ENCODE data around the gene DNAH3.
"Not testable (repeated sequence)": the region's sequence is repeated elsewhere in the genome, so short reads cannot be mapped to it uniquely, and the experiment has no call there.

DNAH3 gene

DNA sequence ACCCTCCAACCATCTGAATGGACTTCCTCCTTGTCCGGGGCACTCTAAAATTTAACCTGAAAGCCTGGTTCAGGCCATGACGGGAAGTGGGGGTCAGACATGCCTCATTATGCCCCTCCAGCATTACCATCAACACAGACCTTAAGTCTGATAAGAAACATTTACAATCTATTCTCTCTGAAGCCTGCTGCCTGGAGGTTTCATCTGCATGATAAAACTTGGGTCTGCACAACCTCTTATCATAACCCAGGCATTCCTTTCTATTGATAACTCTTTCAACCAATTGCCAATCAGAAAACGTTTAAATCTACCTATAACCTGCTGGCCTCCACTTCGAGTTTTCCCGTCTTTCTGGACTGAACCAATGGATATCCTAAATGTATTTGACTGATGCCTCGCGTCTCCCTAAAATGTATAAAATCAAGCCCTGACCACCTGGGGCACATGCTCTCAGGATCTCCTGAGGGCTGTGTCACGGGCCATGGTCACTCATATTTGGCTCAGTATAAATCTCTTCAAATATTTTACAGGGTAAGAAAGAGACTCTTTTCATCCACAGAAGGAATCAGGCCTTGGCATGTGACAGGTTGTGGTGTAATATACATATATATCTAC lies 204.5 kb downstream of the DNAH3 start:
- DNase-seq, result no peak

DNA sequence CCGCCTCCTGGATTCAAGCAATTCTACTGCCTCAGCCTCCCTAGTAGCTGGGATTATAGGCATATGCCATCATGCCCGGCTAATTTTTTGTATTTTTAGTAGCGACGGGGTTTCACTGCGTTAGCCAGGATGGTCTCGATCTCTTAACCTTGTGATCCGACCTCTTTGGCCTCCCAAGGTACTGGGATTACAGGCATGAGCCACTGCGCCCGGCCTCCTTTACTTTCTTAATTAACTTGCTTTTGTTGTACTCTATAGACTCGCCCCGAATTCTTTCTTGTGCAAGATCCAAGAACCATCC lies 205.1 kb downstream of the DNAH3 start:
- DNase-seq, result not testable (repeated sequence)

GRCh38 chr16:20944861-20945574 lies 205.6 kb downstream of the DNAH3 start:
- no peak for DNase-seq

GRCh38 chr16:20942256-20942655 lies 208.4 kb downstream of the DNAH3 start:
- DNase-seq, result no peak

GRCh38 chr16:20941636-20941926 lies 209.1 kb downstream of the DNAH3 start:
- no peak for DNase-seq

GRCh38 chr16:20940871-20941635 lies 209.6 kb downstream of the DNAH3 start:
- DNase-seq, result no peak

DNA sequence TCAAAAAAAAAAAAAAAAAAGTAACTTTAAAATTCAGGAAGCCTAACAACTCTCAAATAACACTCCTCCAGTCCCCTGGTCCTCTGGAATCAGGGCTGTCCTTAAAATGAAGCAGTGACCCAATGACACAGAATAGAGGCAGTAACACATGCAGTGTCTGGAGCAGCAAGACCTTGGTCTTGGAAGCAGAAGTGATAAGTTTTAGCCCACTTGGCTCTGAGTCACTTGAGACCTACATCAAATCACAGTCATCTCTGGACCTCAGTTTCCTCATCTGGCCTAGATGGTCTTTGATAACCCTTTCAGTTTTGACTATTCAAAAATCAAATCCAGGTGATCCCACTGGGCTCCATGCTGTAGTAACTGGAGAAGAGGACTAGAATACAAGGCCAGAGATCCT lies 211.0 kb downstream of the DNAH3 start:
- DNase-seq, result no peak

- no peak for DNase-seq
Observed at GRCh38 chr16:20938426-20938825, 212.2 kb downstream of the DNAH3 start.

GRCh38 chr16:20937736-20938135 lies 212.9 kb downstream of the DNAH3 start:
- no peak for DNase-seq

GRCh38 chr16:20933589-20933988 lies 217.1 kb downstream of the DNAH3 start:
- no peak for DNase-seq

- no peak for DNase-seq
Observed at GRCh38 chr16:20931066-20931600, 219.5 kb downstream of the DNAH3 start.

- no peak for DNase-seq
Observed at GRCh38 chr16:20930365-20930690, 220.3 kb downstream of the DNAH3 start.

- DNase-seq, result not testable (repeated sequence)
Observed at GRCh38 chr16:20929676-20930364, 220.8 kb downstream of the DNAH3 start.

- DNase-seq, result no peak
Observed at GRCh38 chr16:20928774-20929411, 221.8 kb downstream of the DNAH3 start.

DNA sequence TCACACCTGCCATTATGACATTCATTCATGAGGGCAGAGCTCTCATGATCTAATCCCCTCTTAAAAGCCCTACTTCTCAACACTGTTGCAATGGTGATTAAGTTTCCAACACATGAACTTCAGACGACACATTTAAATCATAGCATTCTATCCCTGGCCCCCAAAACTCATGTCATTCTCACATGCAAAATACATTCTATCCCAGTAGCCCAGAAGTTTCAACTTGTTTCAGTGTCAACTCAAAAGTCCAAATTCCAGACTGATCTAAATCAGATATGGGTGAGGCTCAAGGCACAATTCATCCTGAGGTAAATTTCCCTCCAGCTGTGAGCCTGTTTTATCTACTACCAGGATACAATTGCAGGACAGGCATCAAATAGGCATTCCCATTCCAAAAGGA lies 224.9 kb downstream of the DNAH3 start:
- DNase-seq, result no peak

DNA sequence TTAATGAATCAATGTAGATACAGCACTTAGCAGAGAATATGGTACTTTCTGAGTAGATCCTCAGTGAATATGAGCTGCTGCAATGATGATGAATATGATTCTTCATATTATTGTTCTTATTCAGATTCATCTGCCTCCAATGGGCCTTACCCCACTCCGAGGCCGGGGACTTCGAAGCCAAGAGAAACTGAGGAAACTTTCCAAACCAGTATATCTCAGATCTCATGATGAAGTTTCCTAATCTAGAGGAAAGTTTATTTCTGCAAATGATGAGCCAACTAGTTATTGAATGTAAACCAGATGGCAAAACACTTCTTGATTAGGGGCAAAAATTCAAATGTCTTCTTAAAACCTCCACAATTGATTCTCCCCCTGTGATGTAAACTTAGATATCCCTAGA lies 226.8 kb downstream of the DNAH3 start:
- no peak for DNase-seq

GRCh38 chr16:20920799-20921198 lies 229.8 kb downstream of the DNAH3 start:
- no peak for DNase-seq

DNA sequence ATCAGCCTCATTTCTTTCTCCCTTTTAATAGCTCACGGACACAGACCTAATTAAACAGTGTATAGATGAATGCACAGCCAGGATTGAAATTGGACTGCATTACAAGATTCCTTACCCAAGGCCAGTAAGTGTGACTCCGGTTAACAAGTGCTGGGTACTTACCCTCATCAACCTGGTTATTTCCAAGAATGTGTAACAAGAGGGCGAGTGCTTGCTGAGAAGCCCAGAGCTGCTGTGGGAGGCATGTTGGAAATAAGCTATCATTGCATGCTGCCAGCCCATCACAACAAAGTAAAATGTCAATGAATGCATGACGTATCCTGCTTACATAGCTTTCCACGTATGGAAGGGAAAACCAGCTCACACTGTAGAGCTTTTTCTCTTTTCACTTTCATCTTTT lies 230.6 kb downstream of the DNAH3 start:
- DNase-seq, result no peak

GRCh38 chr16:20918486-20919239 lies 232.0 kb downstream of the DNAH3 start:
- DNase-seq, result no peak

GRCh38 chr16:20916942-20917341 lies 233.7 kb downstream of the DNAH3 start:
- DNase-seq, result no peak

DNA sequence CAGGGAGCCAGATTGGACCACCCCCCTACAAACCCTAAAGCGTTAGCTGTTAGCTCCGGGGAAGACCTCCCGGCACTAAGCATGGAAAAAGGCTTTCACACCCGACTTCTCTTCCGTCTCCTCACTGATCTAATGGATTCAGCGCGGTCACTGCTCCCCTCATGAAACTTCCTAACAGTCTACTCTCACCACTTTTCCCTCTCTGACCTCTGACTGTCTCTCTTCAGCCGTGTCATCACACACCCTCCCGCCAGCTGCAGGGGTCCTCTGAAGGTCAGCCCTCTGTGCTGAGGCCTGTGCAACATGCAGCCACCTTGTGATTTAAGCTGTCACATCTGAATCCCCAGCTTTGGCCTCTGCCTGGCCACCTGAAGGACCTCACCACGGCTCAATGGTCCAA lies 234.4 kb downstream of the DNAH3 start:
- DNase-seq, result no peak
